ENCODE data around the gene GPR35. TPM values are rescaled to one million over a fixed set of nuclear protein-coding genes. Genes with fewer than 3 reads are reported as not detected.

The GPR35 gene
- total RNA-seq, 1 donor from 2014 or later: 0.82 TPM

DNA sequence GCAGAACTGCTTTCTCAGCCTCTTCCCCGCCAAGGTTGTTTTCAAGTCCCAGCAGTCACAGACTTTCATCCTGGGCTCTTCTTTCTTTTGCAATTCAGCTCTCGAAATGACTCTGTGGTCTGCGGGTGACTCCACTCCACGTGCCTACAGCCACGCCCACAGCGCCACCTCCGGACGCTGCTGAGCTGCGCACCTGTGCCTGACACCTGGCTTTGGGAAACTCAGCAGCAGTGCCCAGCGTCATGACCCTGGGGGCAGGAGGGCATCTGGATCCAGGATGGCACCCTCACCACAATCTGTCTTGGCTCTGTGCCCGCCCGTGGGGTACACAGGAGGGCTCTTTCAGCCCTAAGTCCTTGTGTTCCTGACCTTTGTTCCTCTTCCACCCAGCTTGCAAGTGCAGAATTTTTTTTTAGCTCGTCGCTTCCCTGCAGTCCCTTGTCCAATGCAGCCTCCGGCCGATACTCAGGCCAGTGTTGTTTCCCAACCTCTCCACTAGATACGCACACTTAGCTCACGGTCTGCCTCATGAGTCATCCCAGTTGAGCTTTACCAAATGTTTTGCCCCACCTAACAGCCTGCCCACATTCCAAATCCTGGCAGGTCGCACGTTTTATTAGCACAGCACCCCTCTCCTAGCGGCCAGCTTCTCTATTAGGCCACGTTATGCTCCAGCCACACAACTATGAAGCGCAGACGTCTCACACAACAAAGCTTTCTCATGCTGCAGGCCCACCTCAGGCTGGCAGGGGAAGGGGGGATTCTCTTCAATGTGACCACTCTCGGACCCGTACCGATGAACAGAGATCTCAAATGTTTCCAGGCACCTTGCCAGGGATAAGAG lies 45.3 kb upstream of the GPR35 start:
- Histone ChIP-seq H3K9ac (ENCODE audit: low read length) (peak overlapping the region; percentile 6), H4K20me1 (ENCODE audit: insufficient read depth, low read length) (peaks cover 52% of the 10 kb centered on the region), H3K27me3 (ENCODE audit: insufficient read depth, low read length) (no peaks in the 10 kb centered on the region), H3K4me2 (ENCODE audit: low read length) (peak overlapping the region; percentile 52), H3K36me3 (ENCODE audit: insufficient read depth, low read length) (no peaks in the 10 kb centered on the region), H3K4me3 (ENCODE audit: insufficient read depth, low read depth, low read length) (no peak overlapping the region), H3K9me3 (ENCODE audit: insufficient read depth, low read depth, low read length) (no peaks in the 10 kb centered on the region), H2AFZ (ENCODE audit: low read depth, low read length) (no peak overlapping the region), H3K27ac (ENCODE audit: low read depth, low read length) (peak overlapping the region; percentile 22), H3K79me2 (ENCODE audit: insufficient read depth, low read length) (peaks cover 35% of the 10 kb centered on the region), H3K4me1 (ENCODE audit: insufficient read depth, low read length) (peaks cover 25% of the 10 kb centered on the region)
- Mint-ChIP-seq H3K36me3 (ENCODE audit: low read depth, unreplicated experiment) (peaks cover 5% of the 10 kb centered on the region), H3K4me1 (ENCODE audit: low read depth, unreplicated experiment) (peaks cover 31% of the 10 kb centered on the region), H3K27ac (ENCODE audit: unreplicated experiment) (peak overlapping the region; percentile 15), H3K9me3 (ENCODE audit: unreplicated experiment) (no peaks in the 10 kb centered on the region), H3K4me3 (ENCODE audit: unreplicated experiment) (peak overlapping the region; percentile 58), H3K27me3 (ENCODE audit: low read depth, unreplicated experiment) (no peaks in the 10 kb centered on the region)
- FAIRE-seq (peak; percentile 47), DNase-seq (ENCODE audit: low read depth) (peak; percentile 77)
- TF ChIP-seq, protein P1, sequence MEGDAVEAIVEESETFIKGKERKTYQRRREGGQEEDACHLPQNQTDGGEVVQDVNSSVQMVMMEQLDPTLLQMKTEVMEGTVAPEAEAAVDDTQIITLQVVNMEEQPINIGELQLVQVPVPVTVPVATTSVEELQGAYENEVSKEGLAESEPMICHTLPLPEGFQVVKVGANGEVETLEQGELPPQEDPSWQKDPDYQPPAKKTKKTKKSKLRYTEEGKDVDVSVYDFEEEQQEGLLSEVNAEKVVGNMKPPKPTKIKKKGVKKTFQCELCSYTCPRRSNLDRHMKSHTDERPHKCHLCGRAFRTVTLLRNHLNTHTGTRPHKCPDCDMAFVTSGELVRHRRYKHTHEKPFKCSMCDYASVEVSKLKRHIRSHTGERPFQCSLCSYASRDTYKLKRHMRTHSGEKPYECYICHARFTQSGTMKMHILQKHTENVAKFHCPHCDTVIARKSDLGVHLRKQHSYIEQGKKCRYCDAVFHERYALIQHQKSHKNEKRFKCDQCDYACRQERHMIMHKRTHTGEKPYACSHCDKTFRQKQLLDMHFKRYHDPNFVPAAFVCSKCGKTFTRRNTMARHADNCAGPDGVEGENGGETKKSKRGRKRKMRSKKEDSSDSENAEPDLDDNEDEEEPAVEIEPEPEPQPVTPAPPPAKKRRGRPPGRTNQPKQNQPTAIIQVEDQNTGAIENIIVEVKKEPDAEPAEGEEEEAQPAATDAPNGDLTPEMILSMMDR (IDR thresholded peaks at IDR 0.05; ENCODE audit: insufficient read depth, low read depth, low read length): no peak
- no peak for TF ChIP-seq EZH2 (IDR thresholded peaks at IDR 0.05; ENCODE audit: insufficient read depth, low read length)

DNA sequence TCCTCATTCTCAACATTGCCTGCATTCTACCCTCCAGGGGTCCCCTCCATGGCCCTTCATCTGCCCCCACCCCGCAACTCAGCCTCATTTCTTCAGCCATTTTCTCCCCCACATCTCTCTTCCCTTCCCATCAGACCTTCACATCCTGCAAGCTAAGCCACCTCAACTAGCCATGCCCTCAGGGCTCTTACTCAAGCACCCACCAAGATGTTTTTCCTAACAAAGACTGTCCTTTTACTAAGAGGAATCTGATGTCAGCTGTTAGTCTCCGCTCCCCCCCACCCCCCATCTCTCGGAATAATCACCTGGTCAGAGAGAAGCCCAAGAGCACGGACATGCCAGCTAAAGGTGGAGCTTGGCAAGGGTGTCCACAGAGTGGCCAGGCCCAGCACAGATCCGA lies 43.5 kb upstream of the GPR35 start:
- no peak for DNase-seq (ENCODE audit: low read depth)

More for the DNA sequence above, 43.5 kb upstream of the GPR35 start:
- Mint-ChIP-seq H3K27ac (ENCODE audit: unreplicated experiment) (peak overlapping the region; percentile 21), H3K4me1 (ENCODE audit: low read depth, unreplicated experiment) (peaks cover 34% of the 10 kb centered on the region), H3K36me3 (ENCODE audit: low read depth, unreplicated experiment) (peaks cover 5% of the 10 kb centered on the region), H3K9me3 (ENCODE audit: unreplicated experiment) (no peaks in the 10 kb centered on the region), H3K4me3 (ENCODE audit: unreplicated experiment) (no peak overlapping the region), H3K27me3 (ENCODE audit: low read depth, unreplicated experiment) (no peaks in the 10 kb centered on the region)
- Histone ChIP-seq H2AFZ (ENCODE audit: low read depth, low read length) (no peak overlapping the region), H3K79me2 (ENCODE audit: insufficient read depth, low read length) (peaks cover 47% of the 10 kb centered on the region), H3K27ac (ENCODE audit: low read depth, low read length) (no peak overlapping the region), H3K4me2 (ENCODE audit: low read length) (no peak overlapping the region), H3K9ac (ENCODE audit: low read length) (no peak overlapping the region), H3K9me3 (ENCODE audit: insufficient read depth, low read depth, low read length) (no peaks in the 10 kb centered on the region), H4K20me1 (ENCODE audit: insufficient read depth, low read length) (peaks cover 59% of the 10 kb centered on the region), H3K36me3 (ENCODE audit: insufficient read depth, low read length) (no peaks in the 10 kb centered on the region), H3K4me1 (ENCODE audit: insufficient read depth, low read length) (peaks cover 33% of the 10 kb centered on the region), H3K4me3 (ENCODE audit: insufficient read depth, low read depth, low read length) (no peak overlapping the region), H3K27me3 (ENCODE audit: insufficient read depth, low read length) (no peaks in the 10 kb centered on the region)
- TF ChIP-seq EZH2 (IDR thresholded peaks at IDR 0.05; ENCODE audit: insufficient read depth, low read length): no peak
- TF ChIP-seq, protein P1 (IDR thresholded peaks at IDR 0.05; ENCODE audit: insufficient read depth, low read depth, low read length): no peak
- no peak for FAIRE-seq
